ENCODE measurements around the gene ANKS3.

The ANKS3 gene

GRCh38 chr16:4651827-4652226 lies 82.2 kb downstream of the ANKS3 start:
- DNase-seq (ENCODE audit: low read depth in 1 of 2, low spot score in 1 of 2) = no peak

GRCh38 chr16:4650443-4651074 lies 83.5 kb downstream of the ANKS3 start:
- DNase-seq (ENCODE audit: low read depth in 1 of 2, low spot score in 1 of 2) = peak; percentile 59 to 72

GRCh38 chr16:4649744-4650442 lies 84.2 kb downstream of the ANKS3 start:
- DNase-seq (ENCODE audit: low read depth in 1 of 2, low spot score in 1 of 2) = no peak

- DNase-seq (ENCODE audit: low read depth in 1 of 2, low spot score in 1 of 2) = no peak
Observed at GRCh38 chr16:4648917-4649316, 85.2 kb downstream of the ANKS3 start.

- no peak for DNase-seq (ENCODE audit: low read depth in 1 of 2, low spot score in 1 of 2)
Observed at GRCh38 chr16:4647644-4647980, 86.5 kb downstream of the ANKS3 start.

- no peak for DNase-seq (ENCODE audit: low read depth in 1 of 2, low spot score in 1 of 2)
Observed at GRCh38 chr16:4646773-4647643, 87.1 kb downstream of the ANKS3 start.

Measured in activated CD4-positive, alpha-beta T cell treated with anti-CD3 and anti-CD28 coated beads, Interleukin-2, amount 50 U/mL, for 24 hours (primary cell).